Activated CD8-positive, alpha-beta memory T cell treated with anti-CD3 and anti-CD28 coated beads for 24 hours (primary cell): Measurements from ENCODE around the gene ELL2.
"Not testable (repeated sequence)": the region's sequence is repeated elsewhere in the genome, so short reads cannot be mapped to it uniquely, and the experiment has no call there.

ENCODE experiments used
- DNase-seq: peaks from one replicate; pipeline ENCODE4 v3.0.0-alpha.2; 2020

The ELL2 gene

DNA sequence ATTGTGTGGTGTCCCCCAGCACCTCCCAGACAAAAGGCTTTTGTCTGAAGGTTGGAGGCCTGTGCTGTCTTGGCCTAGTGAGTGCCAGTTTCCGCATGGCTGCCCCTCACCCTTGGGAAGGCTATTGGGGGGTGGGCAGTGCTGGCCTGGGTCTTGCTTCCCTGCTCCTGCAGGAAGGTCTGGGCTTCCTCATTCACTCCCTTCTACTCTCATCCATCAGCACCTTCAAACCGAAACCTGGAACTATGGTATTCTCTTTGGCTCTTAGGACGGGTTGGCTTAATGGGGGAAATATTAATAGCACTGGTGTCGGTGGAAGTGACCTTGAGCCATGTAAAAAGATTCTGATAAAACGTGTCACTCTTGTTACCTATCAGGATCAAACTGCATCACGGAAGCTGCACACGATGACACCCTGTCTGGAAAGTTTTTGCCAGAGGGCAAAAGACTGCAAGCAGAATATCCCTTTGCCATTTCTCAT lies 105.1 kb downstream of the ELL2 start:
- no peak for DNase-seq

DNA sequence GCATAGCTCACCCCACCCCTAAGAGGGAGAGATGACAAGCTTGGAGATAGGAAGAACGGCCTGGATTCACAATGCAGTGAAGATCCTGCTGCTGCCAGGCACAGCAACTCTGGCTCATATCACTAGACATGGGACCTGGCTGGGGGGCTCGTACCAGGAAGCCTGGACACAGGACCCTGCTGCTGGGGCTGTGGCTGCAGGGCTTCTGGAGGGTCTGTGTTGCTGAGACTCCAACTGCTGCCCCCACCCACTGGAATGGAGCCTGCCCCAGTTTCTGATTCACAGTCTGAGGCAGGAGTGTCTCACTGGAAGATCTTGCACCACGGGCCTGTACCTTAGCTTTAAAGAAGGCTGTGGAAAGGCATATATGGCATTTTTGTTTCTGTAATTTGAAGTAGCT lies 108.2 kb downstream of the ELL2 start:
- DNase-seq, result no peak

DNA sequence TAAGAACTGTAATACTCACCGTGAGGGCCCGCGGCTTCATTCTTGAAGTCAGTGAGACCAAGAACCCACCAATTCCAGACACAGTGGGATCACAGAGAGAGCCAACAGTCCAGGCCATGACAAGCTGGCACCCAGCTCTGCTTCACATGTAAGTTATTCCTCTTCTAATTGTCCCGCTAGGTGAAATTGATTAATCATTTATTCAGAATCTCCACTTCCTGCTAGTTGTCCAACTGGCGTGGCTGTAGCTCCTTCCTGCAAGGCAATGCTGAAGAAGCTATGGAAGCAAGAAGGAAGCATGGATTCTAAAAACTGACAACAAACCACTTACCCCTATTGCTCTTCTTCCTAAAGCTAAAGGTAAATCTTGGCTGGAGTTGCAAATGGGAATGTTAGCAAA lies 109.1 kb downstream of the ELL2 start:
- no peak for DNase-seq

DNA sequence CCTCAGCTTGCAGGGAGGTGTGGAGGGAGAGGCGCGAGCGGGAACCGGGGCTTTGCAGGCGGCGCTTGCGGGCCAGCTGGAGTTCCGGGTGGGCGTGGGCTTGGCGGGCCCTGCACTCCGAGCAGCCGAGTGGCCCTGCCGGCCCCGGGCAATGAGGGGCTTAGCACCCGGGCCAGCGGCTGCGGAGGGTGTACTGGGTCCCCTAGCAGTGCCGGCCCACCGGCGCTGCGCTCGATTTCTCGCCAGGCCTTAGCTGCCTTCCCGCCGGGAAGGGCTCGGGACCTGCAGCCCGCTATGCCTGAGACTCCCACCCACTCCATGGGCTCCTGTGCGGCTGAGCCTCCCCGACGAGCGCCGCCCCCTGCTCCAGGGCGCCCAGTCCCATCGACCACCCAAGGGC lies 110.5 kb downstream of the ELL2 start:
- not testable (repeated sequence) for DNase-seq

DNA sequence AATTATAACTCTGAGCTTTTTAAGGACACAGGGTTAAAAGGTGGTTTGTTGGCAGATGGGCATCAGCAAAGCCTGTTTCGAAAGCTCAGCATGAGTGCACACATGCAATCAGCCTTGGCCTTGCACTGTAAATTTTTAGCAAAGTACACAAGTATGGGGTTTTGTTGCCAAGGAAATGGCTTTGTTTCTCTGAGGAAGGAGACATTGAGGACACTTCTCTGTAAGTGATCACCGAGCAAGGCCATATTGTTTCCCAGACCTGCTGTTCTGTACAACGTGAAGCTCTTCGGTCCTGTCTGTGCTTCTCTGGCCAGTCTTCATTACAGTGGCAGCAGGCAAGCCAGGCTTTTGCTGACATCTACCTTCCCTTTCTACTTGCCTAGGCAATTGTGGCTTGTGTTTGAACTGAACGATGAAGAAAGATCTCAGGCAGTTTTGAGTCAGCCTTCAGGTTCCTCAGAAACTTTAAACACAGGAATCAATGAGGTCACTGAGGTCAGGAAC lies 111.2 kb downstream of the ELL2 start:
- peak; percentile 44 for DNase-seq

DNA sequence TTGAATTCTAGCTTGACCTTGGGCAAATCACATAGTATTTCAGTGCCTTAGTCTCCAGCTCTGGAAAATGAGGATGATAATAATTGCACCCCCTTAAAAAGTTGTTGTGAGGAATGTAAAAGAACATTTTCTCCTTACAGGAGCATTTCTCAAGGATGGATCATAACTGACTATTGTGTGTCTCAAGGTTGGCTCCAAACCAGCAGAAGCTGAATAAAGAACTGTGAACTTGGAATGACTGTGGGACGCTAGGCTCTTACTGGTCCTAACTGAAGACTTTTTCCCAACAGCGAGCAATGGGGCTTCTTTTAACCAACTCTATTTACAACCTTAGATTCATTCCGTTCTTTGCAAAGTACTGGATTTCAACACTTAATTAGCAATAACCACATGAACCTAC lies 113.0 kb downstream of the ELL2 start:
- no peak for DNase-seq

DNA sequence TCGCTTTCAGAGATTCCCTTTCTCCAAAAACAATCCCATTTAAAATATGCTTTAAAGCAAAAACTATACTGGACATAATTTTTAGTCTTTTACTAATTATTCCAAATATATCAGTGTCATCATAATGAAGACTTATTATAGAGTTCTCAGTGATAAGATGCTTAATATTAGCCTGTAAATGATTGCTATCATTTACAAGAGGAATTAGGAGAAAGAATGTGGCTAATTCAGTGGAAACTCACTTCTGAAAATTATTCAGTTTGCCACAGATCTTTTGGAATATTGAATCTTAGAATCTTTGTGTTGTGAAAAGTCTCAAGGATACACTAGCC lies 114.4 kb downstream of the ELL2 start:
- DNase-seq, result no peak

DNA sequence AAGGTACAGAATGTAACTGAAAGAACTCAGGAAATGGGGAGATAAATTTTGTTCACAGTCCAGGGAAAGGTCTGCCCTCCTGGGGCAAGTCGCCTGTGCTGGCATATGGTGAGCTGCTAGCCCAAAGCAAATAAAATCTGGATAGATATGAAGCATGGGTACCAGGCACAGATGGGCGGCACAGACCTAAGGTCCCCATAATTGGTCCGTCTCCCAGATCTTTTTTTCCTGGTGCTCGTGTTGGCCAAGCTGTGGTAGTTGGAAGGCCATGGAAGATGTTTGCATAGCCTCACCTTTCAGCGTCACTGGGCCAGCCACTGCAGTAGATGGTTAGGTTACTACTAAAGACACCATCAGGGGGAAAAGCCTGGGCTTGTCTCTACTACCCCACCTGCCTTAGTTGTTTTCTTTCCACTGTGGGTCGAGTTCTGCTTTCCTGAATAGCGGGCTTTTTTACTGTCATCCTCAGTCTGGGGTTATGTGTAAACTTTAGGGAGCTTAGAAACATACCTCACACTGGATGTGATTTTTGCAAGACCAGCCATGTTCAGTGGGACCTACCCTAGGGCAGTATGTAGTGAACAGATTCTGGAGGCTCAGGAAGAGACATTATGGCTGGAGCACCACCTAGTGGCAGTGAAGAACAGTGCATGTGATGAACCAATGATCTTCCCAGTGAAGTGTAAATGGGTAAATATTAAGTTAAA lies 114.9 kb downstream of the ELL2 start:
- DNase-seq, result peak; percentile 81

DNA sequence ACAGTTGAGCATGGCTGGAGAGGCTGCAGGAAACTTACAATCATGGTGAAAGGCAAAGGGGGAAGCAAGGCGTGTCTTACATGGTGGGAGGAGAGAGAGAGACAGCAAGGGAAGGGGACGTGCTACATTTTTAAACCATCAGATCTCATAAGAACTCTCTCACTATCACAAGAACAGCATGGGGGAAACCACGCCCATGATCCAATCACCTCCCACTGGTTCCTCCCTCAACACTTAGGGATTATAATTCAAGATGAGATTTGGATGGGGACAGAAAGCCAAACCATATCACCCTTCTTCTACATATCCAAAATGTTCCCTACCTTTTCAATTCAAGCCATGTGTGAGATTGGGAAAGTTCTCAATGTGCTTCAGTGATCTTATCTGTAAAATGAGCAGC lies 116.3 kb downstream of the ELL2 start:
- no peak for DNase-seq

DNA sequence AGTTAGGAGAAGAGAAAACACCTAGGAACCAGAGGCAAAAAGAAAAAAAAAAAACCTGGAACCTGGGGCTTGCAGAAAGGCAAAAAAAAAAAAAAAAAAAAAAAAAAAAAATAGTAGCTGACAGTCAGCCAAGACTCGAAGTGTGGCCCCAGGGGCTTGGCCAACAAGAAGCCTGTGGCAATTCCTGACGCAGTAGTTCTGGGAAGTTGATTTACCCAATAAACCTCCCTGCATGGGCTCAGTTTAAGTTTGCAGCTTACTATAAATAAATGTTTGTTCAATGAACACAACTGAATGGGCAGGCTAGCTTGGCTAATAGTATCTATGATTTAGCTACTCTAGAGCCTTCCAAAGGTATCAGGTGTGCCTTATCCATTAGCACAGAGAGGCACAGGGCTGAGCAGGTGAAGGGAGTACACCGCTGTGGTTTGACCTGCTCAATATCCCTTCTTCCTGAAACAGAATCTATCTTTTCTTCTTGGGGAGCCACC lies 117.9 kb downstream of the ELL2 start:
- no peak for DNase-seq

DNA sequence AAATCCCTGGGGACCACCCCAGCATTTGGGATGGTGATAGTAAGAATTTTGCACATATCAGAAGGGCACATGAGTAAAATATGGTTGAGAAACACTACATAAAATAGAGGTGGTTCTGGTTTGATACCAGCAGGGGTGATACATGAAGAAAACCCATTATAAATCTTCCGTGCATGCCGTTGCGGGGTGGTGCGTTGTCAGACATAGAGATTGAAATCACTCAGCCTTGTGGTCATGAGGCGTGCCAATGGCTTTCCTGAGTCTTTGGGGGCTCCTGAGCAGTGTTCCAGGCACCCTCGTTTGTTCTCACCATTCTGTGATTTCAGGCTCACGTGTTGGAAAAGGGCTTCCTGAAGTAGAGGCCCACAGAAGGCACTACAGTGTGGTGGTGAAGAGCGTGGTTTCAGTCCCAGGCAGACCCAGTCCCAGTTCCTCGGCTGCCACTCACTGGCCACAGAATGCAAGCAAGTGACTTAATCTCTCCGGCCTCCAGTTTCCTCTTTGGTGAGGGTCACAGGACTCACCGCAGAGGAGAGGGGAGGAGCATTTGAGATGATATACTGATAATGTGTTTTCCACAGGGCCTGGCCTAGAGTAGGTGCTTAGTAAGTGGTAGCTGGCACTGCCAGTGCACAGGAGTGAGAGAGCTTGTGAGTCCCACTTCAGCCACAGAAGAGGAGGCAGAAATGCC lies 118.7 kb downstream of the ELL2 start:
- DNase-seq, result peak; percentile 82

DNA sequence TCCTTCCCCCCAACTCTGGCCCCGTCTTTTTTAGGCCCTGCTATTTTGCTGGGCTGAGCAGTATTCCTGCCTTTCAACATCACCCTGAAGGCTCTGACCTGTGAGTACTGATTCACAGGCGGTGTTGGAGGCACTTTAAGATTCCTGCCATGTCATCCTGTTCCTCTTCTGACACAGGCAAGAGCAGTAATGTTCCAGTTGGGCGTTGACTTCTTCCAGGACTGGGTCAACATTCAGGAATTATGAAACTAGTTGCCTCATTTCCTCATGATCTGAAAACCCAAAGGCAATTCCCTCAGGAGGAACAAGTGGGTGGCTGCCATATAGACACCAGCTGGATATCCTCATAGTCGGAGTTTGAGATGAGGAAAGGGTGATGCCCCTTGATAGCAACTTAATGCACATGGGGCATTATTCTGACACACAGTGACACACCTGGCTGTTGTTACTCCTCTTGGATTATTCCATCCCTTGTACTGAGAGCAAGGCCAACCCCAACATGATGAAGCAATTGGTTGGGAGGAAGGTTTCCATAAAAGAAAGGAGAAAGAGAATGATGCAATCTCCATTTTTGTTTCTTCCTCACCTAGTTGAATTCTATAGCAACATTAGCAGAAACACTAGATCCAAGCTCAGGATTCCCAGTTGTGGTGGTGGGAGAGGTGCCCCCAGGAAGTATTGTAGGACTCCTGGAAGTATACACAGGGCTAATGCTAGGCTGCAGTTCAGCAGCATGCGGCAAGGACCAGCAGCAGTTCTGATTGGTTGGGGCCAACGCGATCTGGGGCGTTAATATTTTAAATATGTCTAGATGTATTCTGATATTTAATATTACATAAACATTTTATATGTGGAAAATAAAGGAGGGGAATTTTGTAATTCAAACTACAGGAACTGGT lies 119.5 kb downstream of the ELL2 start:
- DNase-seq, result peak; percentile 47

DNA sequence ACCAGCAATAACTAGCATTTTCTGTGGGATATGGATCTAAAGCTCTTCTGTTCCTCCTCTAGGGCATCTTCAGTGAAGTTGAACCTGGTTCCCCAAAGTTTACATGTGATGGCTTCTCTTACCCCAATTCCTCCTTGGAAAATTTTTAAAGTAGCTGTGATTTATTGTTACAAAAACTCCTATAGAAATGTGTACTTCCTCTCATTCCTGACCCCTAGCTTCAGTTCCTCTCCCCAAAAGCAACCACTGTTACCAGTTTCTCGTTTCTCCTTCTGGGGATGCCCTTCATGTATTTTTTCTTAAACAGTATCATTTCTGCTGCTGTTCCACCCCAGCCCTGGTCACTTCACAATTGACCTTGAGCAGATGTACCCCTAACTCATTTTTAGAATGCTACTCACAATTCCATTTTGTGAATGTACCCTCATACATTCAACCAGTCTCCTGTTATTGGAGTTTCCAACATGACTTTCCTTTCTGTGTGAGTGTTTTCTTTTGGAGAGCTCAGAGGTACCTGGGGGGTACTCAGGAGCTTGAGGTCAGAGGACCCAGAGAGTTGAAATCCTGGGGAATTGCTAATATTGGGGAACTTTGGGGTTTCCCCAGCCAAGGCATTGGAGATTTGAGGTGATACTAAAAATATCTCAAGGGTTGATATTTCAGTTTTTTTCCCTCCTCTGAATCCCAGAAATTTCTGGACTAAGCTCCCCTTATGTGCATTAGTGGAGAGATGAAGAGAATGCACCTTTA lies 120.5 kb downstream of the ELL2 start:
- no peak for DNase-seq

DNA sequence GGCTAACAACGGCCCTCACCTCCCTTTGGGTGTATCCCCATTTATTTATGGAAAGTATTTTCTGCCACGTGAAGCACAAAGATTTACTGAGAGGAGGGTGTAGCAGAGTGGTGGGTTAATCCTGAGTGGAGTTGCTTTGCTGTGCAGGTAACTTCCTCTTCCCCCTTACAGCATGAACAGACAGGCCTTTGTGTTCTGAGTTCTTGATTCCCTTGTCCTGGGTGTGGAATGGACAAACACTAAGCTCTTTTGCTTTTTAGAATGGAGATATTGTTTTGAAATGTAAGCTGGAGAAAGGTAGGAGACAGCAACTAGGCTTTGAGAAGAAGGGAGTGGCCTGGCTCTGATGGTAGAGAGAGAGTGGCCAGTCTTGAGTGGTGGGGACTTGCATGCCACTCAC lies 122.0 kb downstream of the ELL2 start:
- no peak for DNase-seq

DNA sequence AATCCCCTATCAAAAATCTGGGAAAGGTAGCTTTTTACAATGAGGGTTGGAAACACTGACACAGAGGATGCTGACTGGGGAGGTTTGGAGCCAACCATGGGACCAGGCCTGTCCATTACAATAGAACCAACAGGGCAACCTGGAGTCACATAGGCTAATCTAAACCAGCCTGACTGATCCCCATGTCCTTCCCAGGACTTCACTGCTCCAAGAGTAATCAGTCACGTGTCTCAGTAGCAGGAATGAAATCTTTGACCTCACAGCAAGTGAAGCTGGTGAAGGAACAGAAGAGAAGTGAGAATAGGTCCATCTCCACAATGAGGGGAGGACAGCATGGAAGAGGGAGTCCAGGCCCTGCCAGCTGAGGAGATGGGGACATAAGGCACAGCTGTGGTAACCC lies 123.1 kb downstream of the ELL2 start:
- peak; percentile 51 for DNase-seq

DNA sequence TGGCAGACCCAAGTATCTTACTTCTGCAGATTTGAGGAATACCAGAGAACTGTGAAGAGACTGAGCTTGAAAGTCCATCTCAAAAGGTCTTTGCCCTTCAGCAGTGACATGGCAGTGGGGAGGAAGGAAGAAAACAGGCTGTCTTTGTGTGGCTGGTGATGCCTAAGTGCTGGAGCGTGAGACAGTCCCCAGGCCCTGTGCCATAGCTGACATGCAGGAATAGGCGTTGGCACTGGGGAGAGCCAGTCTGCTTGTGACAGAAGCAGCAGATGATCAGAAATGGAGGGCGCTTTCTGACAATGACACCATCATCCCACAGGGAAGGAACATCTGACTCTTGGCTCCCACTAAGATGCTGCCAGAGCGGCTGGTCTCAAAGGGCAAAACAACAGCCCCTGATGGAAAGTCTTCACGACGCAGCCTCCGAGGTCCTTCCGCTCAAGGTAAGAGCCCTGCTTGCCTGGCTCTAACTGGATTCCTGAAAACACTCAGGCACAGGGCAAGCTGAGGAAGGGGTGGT lies 123.6 kb downstream of the ELL2 start:
- DNase-seq, result peak; percentile 33

DNA sequence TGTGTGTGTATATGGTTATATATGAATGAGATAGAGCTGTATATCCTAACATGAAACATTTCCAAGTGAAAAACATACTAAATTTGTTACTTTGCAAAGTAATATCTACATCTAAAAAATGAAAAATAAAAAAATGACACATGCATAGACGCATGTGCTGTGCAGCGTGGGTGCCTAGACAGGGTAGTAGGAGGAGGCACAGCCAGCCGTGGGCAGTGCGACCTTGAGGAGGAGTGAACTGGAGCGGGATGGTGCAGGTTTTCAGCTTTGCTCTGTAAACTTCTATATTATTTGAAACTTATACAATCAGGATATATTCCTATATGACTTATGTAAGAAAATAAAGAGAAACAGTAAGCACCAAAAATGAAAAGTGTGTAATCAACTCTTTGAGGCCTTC lies 124.2 kb downstream of the ELL2 start:
- peak; percentile 48 for DNase-seq

DNA sequence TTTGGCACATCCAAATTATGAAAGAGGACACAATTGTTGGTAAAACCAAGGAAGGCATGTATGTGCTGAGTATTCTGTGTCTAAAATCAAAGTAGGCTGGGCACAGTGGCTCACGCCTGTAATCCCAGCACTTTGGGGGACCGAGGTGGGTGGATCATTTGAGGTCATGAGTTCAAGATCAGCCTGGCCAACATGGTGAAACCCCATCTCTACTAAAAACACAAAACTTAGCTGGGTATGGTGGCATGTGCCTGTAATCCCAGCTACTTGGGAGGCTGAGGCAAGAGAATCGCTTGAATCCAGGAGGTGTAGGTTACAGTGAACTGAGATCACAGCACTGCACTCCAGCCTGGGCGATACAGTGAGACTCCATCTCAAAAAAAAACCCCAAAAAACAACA lies 124.7 kb downstream of the ELL2 start:
- DNase-seq, result peak; percentile 48

DNA sequence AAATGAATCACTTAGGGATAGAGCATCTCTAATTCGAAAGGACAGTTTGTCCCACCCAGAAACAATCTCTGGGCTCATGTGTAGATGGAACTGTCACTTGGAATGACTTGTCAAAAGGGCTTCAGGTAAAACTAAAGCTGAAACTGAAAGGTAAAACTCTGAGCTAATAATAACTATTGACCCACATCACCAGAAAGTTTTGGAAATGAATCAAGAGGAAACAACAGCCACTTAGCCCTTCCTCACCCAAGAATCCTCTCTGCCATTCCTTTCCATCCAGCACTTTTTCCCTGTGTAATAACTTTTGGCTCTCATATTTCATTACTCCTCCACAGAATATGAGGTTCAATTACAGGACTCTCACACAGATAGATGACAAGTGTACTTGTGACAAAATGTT lies 125.1 kb downstream of the ELL2 start:
- no peak for DNase-seq

DNA sequence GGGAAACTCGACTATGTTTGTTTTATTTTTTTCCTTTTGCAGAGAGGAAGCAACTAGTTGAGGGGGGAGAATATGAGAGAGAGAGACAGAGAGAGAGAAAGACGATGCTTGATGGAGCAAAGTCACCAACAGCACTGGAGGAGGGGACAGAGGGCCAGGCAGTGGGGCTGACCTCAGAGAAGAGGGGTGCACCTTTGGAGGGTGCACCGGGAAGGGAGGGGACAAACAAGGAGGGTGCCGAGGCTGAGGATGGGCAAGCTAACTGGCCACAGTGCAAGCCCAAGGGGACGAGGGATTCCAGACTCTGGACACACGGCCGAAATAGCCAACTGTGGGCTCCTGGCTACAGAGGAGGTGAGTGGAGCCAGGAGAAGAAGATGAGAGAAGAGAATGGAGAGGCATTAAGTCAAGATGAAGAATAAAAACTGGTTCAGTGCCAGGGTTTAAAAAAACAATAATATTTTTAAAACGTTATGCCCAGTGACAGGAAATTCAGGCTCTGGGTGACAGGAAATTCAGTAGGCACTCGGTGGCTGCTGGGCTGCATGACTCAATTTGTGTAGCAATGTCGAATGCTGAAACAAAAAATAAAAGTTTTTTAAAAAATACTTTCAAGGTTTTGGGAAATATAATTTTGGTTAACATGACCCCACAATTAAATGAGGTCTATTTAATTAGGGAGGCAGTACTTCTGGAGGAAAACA lies 125.8 kb downstream of the ELL2 start:
- peak; percentile 57 for DNase-seq
